ENCODE measurements around the gene AGK.
"Not testable (repeated sequence)": the region's sequence is repeated elsewhere in the genome, so short reads cannot be mapped to it uniquely, and the experiment has no call there.

AGK gene

GRCh38 chr7:141588912-141589311, 37.7 kb downstream of the AGK start:
- no peak for DNase-seq

GRCh38 chr7:141590071-141590470, 38.9 kb downstream of the AGK start:
- no peak for DNase-seq

GRCh38 chr7:141590666-141591065, 39.5 kb downstream of the AGK start:
- DNase-seq = peak; percentile 20

GRCh38 chr7:141593134-141593533, 41.9 kb downstream of the AGK start:
- DNase-seq = no peak

- no peak for DNase-seq
Measured at GRCh38 chr7:141597966-141598365, 46.8 kb downstream of the AGK start.

- DNase-seq = no peak
Measured at GRCh38 chr7:141598408-141598807, 47.2 kb downstream of the AGK start.

GRCh38 chr7:141600168-141601006, 49.2 kb downstream of the AGK start:
- DNase-seq = no peak

GRCh38 chr7:141609576-141609975, 58.4 kb downstream of the AGK start:
- no peak for DNase-seq

GRCh38 chr7:141610671-141611070, 59.5 kb downstream of the AGK start:
- DNase-seq = no peak

GRCh38 chr7:141612861-141613260, 61.7 kb downstream of the AGK start:
- no peak for DNase-seq

- DNase-seq = no peak
Measured at GRCh38 chr7:141617280-141617679, 66.1 kb downstream of the AGK start.

- DNase-seq = no peak
Measured at GRCh38 chr7:141619745-141620144, 68.5 kb downstream of the AGK start.

- no peak for DNase-seq
Measured at GRCh38 chr7:141624763-141625162, 73.6 kb downstream of the AGK start.

GRCh38 chr7:141630621-141631020, 79.4 kb downstream of the AGK start:
- DNase-seq = no peak

- no peak for DNase-seq
Measured at GRCh38 chr7:141631525-141631924, 80.3 kb downstream of the AGK start.

GRCh38 chr7:141634065-141634464, 82.9 kb downstream of the AGK start:
- DNase-seq = no peak

GRCh38 chr7:141636053-141636452, 84.8 kb downstream of the AGK start:
- no peak for DNase-seq

GRCh38 chr7:141640239-141640840, 89.1 kb downstream of the AGK start:
- no peak for DNase-seq

GRCh38 chr7:141641876-141642275, 90.7 kb downstream of the AGK start:
- no peak for DNase-seq

- no peak for DNase-seq
Measured at GRCh38 chr7:141645188-141645587, 94.0 kb downstream of the AGK start.

GRCh38 chr7:141646826-141647480, 95.7 kb downstream of the AGK start:
- no peak for DNase-seq

- DNase-seq = not testable (repeated sequence)
Measured at GRCh38 chr7:141647701-141648100, 96.5 kb downstream of the AGK start.

- DNase-seq = no peak
Measured at GRCh38 chr7:141648276-141649114, 97.3 kb downstream of the AGK start.
